Activated T-helper 1 cell treated with anti-CD3 and anti-CD28 coated beads, Interleukin-12 subunit alpha, Interleukin-12 subunit beta, Interleukin-2, Interleukin-4 antibody, amounts not matched to agents 30 ng/mL and 10 ng/mL and 1 ng/mL, durations not matched to agents 14 hours and 24 hours and 36 hours (primary cell): Measurements from ENCODE around the gene SDK2. TPM values are rescaled to one million over a fixed set of nuclear protein-coding genes. Genes with fewer than 3 reads are reported as not detected.
"Not testable (repeated sequence)": the region's sequence is repeated elsewhere in the genome, so short reads cannot be mapped to it uniquely, and the experiment has no call there.

ENCODE experiments used
- DNase-seq: peaks from one replicate; pipeline ENCODE4 v3.0.0; 2021; ENCODE audit warnings: low spot score
- H3K27ac Mint-ChIP-seq: one replicate; pipeline ENCODE4 v1.8.0; 2021; ENCODE audit warnings: mild to moderate bottlenecking, mixed read lengths
- H3K27me3 Mint-ChIP-seq: one replicate; pipeline ENCODE4 v1.8.0; 2022; ENCODE audit warnings: mild to moderate bottlenecking, moderate library complexity, mixed read lengths; ENCODE audit not compliant: insufficient read depth
- H3K36me3 Mint-ChIP-seq: one replicate; pipeline ENCODE4 v1.8.0; 2021; ENCODE audit warnings: low read depth, mixed read lengths
- H3K4me1 Mint-ChIP-seq: one replicate; pipeline ENCODE4 v1.8.0; 2021; ENCODE audit warnings: low read depth, mixed read lengths
- H3K4me3 Mint-ChIP-seq: one replicate; pipeline ENCODE4 v1.8.0; 2021; ENCODE audit warnings: mild to moderate bottlenecking, moderate library complexity, mixed read lengths
- H3K9me3 Mint-ChIP-seq: one replicate; pipeline ENCODE4 v1.8.0; 2021; ENCODE audit warnings: mixed read lengths
- intact Hi-C: fragments of 100-400 bp; cut with micrococcal nuclease; formaldehyde crosslinking; loops from one replicate; pipeline ENCODE4 v1.15.1; 2024
- total RNA-seq: library from RNA; stranded (reverse); gene quantifications from 2 replicates; pipeline ENCODE4 v1.2.3, GENCODE V29; 2022

SDK2 gene
- total RNA-seq, 1 donor from 2014 or later = 0.44 TPM

DNA sequence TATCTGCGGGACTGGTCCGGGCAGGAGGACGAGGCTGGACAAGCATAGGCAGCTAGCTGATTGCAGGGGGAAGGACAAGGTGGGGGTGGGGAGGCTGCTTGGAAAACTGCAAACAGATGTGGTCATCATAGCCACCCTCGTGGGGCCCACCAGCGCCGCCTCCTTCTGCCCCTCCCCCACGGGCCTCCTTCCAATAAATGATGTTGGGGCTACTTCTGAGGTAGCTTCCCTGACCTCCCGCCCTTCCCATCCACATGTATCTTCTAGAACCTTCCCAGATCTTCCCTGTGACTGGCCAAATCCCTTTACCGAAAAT, 320.1 kb downstream of the SDK2 start:
- H3K36me3 Mint-ChIP-seq = no peaks in the 10 kb centered on the region
- no peak overlapping the region for H3K27ac Mint-ChIP-seq
- DNase-seq = no peak
- intact Hi-C loops = no loop called here
- peaks cover 6% of the 10 kb centered on the region for H3K27me3 Mint-ChIP-seq
- no peaks in the 10 kb centered on the region for H3K4me1 Mint-ChIP-seq
- H3K9me3 Mint-ChIP-seq = no peaks in the 10 kb centered on the region
- no peak overlapping the region for H3K4me3 Mint-ChIP-seq

DNA sequence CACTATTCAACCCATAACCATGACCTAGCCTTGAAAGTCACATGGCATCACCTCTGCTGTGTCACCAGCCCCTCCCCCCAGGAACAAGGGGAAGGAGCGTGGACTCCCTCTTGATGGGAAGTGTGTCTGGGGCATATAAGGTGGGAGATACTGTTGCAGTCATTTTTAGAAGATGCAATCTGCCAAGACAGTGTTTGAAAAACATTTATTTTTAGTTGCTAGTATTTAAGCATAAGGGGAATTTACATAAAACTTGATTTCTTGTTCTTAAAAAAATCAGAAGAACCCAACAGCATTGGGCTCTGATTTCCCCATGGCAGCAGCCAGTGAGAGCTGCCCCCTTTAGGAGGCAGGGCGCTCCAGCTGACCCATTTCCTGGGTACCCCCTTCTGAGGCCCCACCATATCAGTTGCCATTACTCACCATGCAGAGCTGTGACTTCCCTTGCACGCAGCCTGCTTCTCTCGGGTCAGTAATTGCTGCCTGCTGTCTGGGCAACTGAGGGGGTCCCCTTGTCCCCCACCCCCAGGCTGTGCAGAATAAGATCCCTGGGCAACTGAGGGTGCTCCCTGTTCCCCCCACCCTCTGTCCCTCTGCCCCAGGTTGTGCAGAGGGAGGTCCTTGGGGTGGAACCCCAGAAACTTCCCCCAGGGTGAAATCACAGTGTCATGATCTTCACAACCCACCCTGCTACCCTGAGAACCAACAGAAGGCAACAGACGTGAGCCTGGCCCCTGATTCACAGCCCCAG, 320.7 kb downstream of the SDK2 start:
- no peaks in the 10 kb centered on the region for H3K36me3 Mint-ChIP-seq
- no peaks in the 10 kb centered on the region for H3K9me3 Mint-ChIP-seq
- H3K27me3 Mint-ChIP-seq = peaks cover 6% of the 10 kb centered on the region
- no peak overlapping the region for H3K27ac Mint-ChIP-seq
- H3K4me3 Mint-ChIP-seq = no peak overlapping the region
- intact Hi-C loops = no loop called here
- no peak for DNase-seq
- no peaks in the 10 kb centered on the region for H3K4me1 Mint-ChIP-seq

DNA sequence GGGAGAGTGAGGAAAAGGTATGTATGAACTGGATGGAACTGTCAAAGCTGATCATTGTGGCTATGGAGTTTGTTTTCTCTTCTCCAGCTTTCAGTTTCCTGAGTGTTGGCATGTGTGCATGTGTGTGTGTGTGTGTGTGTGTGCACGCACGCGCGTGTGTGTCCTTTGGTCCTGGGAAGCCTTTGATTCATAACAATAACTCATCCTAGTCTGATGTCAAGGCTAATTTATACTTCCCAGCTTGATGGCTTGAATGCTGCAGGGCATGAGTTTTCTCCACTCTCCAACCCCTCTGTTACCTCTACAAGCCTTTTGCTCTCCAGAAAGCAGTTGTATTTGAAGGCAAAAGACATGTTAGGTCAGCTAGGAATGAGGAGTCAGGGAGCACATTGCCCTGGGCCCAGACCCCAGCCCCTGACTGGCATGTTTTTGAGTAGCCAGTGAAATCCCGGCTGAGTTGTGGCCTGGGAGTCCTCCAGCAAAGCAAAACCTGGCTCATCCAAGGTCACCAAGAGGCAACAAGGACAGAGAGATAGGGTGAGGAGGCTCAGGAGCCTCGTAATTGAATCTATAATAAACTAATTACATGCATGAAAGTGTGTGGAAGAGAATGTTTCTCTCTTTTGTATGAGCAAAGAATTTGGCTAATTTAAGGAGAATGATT, 323.5 kb downstream of the SDK2 start:
- intact Hi-C loops = no loop called here
- Mint-ChIP-seq H3K4me3 (no peak overlapping the region), H3K4me1 (no peaks in the 10 kb centered on the region), H3K9me3 (no peaks in the 10 kb centered on the region), H3K36me3 (no peaks in the 10 kb centered on the region), H3K27me3 (peaks cover 10% of the 10 kb centered on the region), H3K27ac (no peak overlapping the region)
- no peak for DNase-seq

DNA sequence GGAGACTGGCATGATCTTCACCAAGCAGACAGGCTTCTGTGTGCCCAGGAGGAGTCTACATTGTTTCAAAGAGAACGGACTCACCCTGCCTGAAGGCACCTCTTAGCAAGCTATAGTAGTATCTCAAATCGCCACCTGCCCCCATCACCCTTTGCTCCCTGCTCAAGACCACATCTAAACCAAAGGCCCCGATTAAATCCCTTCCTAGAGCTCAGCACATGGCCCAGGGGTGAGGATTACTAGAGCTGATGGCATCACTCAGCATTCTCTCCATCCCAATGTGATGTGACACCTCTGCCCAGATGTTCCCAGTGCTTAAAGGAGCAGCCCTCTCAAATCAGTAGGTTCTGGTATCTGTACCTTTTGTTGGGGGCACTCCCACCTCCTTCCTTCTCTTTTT, 324.5 kb downstream of the SDK2 start:
- peaks cover 14% of the 10 kb centered on the region for H3K27me3 Mint-ChIP-seq
- intact Hi-C loops = no loop called here
- no peak overlapping the region for H3K27ac Mint-ChIP-seq
- DNase-seq = no peak
- no peaks in the 10 kb centered on the region for H3K4me1 Mint-ChIP-seq
- no peaks in the 10 kb centered on the region for H3K9me3 Mint-ChIP-seq
- no peak overlapping the region for H3K4me3 Mint-ChIP-seq
- H3K36me3 Mint-ChIP-seq = no peaks in the 10 kb centered on the region

DNA sequence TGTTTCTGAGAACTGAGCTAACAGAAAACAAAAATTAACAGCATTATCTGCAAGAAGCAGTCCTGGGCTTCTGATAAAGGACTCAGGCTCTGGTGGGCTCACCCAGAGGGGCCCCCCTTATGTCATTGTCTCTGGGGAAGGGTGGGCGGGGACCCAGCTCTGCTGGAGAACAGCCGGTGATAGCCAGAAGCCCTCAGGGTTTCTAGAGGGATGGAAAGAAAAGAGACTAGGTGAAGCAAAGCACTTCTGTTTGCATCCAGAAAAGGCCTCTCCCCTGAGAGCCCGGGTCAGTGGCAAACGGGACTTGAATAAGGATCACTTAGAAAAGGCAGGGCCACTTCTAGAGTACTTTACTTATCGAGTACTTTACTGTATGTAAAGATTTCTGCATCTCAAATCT, 325.4 kb downstream of the SDK2 start:
- H3K9me3 Mint-ChIP-seq = no peaks in the 10 kb centered on the region
- no peak overlapping the region for H3K27ac Mint-ChIP-seq
- no peak for DNase-seq
- intact Hi-C loops = no loop called here
- no peaks in the 10 kb centered on the region for H3K36me3 Mint-ChIP-seq
- no peaks in the 10 kb centered on the region for H3K4me1 Mint-ChIP-seq
- H3K4me3 Mint-ChIP-seq = no peak overlapping the region
- peaks cover 16% of the 10 kb centered on the region for H3K27me3 Mint-ChIP-seq

DNA sequence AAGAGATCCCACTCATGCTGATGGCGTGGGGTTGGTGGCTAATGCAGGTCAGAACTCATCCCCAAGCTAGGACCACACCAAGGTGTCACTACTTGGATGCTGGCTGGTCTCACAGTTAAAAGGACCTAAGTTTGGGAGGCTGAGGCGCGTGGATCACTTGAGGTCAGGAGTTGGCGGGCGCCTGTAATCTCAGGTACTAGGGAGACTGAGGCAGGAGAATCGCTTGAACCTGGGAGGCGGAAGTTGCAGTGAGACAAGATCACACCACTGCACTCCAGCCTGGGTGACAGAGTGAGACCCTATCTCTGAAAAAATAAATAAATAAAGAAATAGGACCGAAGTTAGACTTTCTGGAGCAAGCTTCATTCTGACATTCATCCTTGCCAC, 325.8 kb downstream of the SDK2 start:
- no peak overlapping the region for H3K27ac Mint-ChIP-seq
- no peaks in the 10 kb centered on the region for H3K4me1 Mint-ChIP-seq
- no peaks in the 10 kb centered on the region for H3K9me3 Mint-ChIP-seq
- DNase-seq = no peak
- no peak overlapping the region for H3K4me3 Mint-ChIP-seq
- no peaks in the 10 kb centered on the region for H3K36me3 Mint-ChIP-seq
- intact Hi-C loops = no loop called here
- peaks cover 17% of the 10 kb centered on the region for H3K27me3 Mint-ChIP-seq

DNA sequence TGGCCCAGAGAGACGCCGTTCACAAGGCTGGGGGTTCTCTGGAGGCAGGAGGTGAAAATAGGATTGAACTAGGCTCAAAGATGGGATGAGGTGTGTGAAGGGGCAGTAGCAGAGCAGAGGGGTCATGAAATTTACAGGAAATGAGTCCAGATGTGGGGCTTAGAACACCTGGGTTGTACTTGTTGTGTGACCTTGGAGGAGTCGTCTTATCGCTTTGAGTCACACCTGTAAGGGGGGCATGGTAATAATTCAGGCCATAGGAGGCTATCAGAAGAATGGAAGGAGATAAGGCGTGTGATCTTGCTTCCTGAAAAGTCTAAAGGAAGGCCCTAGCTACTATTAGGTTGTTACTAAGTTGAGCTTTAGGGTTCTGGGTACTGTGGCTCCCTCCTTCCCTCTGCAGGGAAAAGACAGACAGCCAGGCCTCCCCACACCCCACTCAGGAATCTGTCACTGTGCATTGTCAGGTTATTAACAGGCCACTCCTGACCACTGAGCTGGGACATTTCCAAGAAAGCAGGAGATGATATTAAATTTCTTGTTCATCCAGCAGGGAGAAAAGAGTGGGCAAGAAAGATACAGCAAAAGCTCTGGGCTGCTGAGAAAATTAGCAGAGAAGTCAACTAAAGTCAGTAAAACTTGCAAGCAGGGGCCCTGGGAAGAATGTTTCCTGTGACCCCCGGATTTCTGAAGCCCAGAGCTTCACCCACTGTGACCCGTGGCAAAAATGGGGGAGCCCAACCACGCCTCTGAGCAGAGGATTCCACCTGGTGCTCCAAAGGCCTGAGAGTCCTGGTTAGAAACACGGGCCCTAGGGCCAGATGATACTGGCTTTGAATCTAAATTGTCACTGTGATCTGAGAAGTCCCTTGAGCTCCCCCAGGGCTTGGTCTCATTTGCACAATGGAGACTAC, 326.5 kb downstream of the SDK2 start:
- intact Hi-C loops = no loop called here
- Mint-ChIP-seq H3K4me1 (no peaks in the 10 kb centered on the region), H3K27me3 (peaks cover 21% of the 10 kb centered on the region), H3K4me3 (no peak overlapping the region), H3K36me3 (no peaks in the 10 kb centered on the region), H3K27ac (no peak overlapping the region), H3K9me3 (no peaks in the 10 kb centered on the region)
- no peak for DNase-seq

DNA sequence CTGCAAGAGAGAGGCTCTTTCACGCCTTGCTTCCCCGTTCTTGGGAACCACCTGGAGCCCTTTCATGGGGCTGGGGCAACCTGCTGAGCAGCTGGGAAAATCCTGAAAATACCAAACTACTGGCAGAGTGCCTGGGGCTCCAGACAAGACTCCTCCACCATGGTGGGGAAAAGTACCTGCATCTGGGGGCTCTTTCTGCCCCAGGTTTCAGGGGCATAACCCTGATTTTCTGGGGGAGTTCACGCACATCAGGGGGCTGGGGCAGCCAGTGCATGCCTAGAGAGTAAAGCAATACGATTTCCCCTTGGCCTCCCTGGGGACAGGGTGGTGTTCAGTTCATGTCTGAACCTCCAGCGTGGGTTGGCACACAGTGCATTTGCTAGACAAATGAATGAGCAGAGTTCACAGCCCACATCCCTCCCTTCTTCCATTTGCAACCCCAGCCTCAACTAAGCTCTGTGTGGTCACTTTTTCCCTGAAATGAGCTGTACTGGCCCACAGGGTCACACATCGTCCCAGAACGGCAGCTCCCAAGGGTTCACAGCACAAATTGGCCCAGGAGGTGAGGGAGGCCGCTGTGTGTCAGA, 327.2 kb downstream of the SDK2 start:
- intact Hi-C loops = no loop called here

DNA sequence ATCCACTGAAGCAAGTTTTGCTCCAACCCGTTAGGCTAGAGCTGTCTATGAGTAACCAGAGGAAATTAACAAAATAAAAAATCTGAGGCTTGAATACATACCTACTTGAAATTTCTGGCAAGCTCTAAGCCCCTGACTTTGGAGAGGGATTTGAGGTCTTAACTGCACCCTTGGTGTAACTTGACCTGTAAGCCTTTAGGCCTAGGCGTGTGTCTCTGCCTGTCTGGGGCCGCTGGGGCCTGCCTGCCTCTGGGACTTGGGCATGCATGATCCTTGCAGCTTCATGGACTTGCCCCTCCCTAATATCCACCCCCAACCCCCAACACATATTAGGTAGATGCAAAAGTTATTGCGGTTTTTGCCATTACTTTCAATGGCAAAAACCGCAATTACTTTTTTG, 328.8 kb downstream of the SDK2 start:
- intact Hi-C loops = no loop called here
- no peak overlapping the region for H3K4me3 Mint-ChIP-seq
- H3K9me3 Mint-ChIP-seq = no peaks in the 10 kb centered on the region
- no peak for DNase-seq
- no peaks in the 10 kb centered on the region for H3K36me3 Mint-ChIP-seq
- no peak overlapping the region for H3K27ac Mint-ChIP-seq
- H3K27me3 Mint-ChIP-seq = peaks cover 20% of the 10 kb centered on the region
- peaks cover under 1% of the 10 kb centered on the region for H3K4me1 Mint-ChIP-seq

More for the DNA sequence above, 327.2 kb downstream of the SDK2 start:
- Mint-ChIP-seq H3K4me1 (no peaks in the 10 kb centered on the region), H3K27ac (no peak overlapping the region), H3K9me3 (no peaks in the 10 kb centered on the region), H3K27me3 (peaks cover 20% of the 10 kb centered on the region), H3K36me3 (no peaks in the 10 kb centered on the region), H3K4me3 (no peak overlapping the region)
- no peak for DNase-seq

DNA sequence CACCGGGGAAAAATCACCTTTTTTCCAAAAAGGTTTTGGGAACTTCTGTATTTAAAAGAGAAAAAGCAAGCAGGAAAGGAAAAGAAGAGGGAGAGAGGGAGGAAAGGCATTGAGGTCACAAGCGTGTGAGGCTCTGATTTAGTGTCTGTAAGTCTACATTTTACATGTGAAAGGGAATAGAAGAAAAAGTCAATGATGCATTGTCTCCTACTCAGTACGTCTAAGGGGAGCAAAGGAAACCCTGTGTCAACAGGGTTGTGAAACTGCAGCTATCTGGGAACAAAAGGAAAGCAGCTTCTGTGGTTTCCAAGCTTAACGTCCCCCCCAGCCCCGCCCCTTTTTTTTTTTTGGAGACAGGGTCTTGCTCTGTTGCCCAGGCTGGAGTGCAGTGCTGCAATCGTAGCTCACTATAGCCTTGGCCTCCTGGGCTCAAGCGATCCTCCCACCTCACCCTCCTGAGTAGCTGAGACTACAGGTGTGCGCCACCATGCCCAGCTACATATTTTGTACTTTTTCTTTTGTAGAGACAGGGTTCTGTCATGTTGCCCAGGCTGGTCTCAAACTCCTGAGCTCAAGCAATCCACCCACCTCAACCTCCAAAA, 330.6 kb downstream of the SDK2 start:
- DNase-seq = no peak
- no peak overlapping the region for H3K27ac Mint-ChIP-seq
- H3K36me3 Mint-ChIP-seq = no peaks in the 10 kb centered on the region
- intact Hi-C loops = loop anchor here (2.0 to 5.0 kb wide), 2 partner anchors 221 to 606 kb away; partner anchors contain the start of gene SLC39A11
- peaks cover 21% of the 10 kb centered on the region for H3K27me3 Mint-ChIP-seq
- H3K4me3 Mint-ChIP-seq = peak overlapping the region; percentile 6
- H3K4me1 Mint-ChIP-seq = peaks cover 7% of the 10 kb centered on the region
- no peaks in the 10 kb centered on the region for H3K9me3 Mint-ChIP-seq

DNA sequence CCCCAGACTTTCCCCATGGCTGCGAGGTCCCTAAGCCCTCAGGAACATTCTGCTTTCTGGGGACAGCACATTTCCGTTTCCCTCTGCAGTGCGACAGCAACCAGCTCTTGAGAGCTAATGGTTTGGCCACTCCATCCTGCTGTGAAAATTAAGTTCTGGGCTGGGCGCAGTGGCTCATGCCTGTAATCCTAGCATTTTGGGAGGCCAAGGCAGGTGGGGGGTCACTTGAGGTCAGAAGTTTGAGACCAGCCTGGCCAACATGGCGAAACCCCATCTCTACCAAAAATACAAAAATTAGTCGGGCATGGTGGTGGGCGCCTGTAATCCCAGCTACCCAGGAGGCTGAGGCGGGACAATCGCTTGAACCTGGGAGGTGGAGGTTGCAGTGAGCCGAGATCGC, 331.4 kb downstream of the SDK2 start:
- H3K4me3 Mint-ChIP-seq = peak overlapping the region; percentile 26
- DNase-seq, H3K36me3 Mint-ChIP-seq, H3K4me1 Mint-ChIP-seq, H3K9me3 Mint-ChIP-seq, H3K27ac Mint-ChIP-seq: not testable (repeated sequence)
- peaks cover 20% of the 10 kb centered on the region for H3K27me3 Mint-ChIP-seq
- intact Hi-C loops = loop anchor here (1.0 to 5.0 kb wide), 4 partner anchors 81 to 606 kb away; partner anchors contain the start of gene SLC39A11

DNA sequence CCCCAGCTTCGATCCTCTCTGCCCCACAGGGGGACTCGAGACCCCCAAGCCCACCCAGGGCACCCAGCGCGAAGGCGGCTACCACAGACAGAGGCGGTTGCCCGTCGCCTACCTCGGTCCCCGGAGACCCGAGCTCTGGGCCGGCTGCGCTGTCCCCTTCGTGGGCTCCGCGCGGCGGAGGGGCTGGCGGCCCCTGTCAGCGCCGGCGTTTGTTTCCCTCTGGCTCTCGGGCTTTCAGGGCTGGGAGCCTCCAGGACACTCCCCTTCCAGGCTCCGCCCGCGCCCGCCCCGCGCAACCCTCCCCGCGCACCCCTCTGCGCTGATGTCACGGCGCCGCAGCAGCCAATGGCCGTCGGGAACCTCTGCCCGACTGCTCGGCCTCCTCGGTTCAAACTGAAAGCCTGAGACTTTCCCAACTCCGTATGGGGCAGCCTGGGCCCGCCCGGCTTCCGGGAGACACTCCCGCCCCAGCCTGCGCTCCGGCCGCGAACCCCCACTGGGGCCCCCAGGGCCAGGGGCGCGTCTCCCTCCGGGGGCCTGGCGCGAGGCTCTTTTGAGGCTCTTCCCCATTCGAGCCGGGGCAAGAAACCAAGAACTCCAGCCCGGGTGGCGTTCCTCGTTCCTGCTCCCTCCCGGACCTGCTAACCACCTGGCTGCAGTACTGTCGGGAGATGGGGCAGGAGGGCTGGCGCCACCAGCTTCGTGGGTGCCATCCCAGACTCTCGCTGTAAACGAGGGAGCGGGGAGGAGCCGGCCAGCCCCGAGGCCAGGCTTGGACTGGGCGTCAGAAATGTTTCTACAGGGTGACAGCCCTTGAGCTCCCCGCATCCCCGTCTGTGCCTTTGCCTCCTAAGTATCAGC, 332.2 kb downstream of the SDK2 start, which contains the start of gene CDC42EP4:
Gene CDC42EP4, minus strand, starts transcription at position 221 of the 861 bp plus-strand sequence. CDS start 25,501 bp downstream, outside the sequence.
- Mint-ChIP-seq H3K36me3 (no peaks in the 10 kb centered on the region), H3K27ac (no peak within 1 kb of the TSS), H3K9me3 (no peaks in the 10 kb centered on the region), H3K27me3 (peaks cover 18% of the 10 kb centered on the region), H3K4me1 (peaks cover 7% of the 10 kb centered on the region), H3K4me3 (peak within 1 kb of the TSS; percentile 85)
- intact Hi-C loops = loop anchor here (1.0 to 5.0 kb wide), 8 partner anchors 57 to 720 kb away; partner anchors contain the start of gene SLC39A11
- peak; percentile 84 for DNase-seq
